LHCN-M2 (cell line): Measurements from ENCODE around the gene PIGT. TPM values are rescaled to one million over a fixed set of nuclear protein-coding genes. Genes with fewer than 3 reads are reported as not detected.

ENCODE experiments used
- DNase-seq: peaks from one replicate; pipeline ENCODE4 v3.0.0-alpha.2; 2012; ENCODE audit warnings: low read depth
- polyA plus RNA-seq: library from polyadenylated mRNA; unstranded; fragments of >200 nt; gene quantifications from one replicate; pipeline ENCODE4 v1.2.1, GENCODE V29; 2012; ENCODE audit warnings: missing spikeins
- total RNA-seq: library from RNA; depleted of rRNA; stranded (reverse); fragments of >200 nt; gene quantifications from 2 replicates; pipeline ENCODE4 v1.2.3, GENCODE V29; 2014; rRNA removed

PIGT gene
- 104 and 118 TPM in 2 replicates for total RNA-seq
- polyA plus RNA-seq, result 94.9 TPM

GRCh38 chr20:45415822-45416637 is at the start of gene PIGT:
Gene PIGT, plus strand, starts transcription at chr20:45416141. Its CDS starts 16 bp downstream, at chr20:45416157.
- peak; percentile 79 for DNase-seq

GRCh38 chr20:45366192-45366591 is 49.7 kb upstream of the PIGT start:
- DNase-seq, result no peak

GRCh38 chr20:45366631-45367030 is 49.3 kb upstream of the PIGT start:
- no peak for DNase-seq

GRCh38 chr20:45367126-45367525 is 48.8 kb upstream of the PIGT start:
- no peak for DNase-seq

GRCh38 chr20:45368221-45368980 is 47.5 kb upstream of the PIGT start:
- DNase-seq, result peak; percentile 58

GRCh38 chr20:45370571-45371160 is 45.3 kb upstream of the PIGT start:
- DNase-seq, result no peak

GRCh38 chr20:45372241-45372640 is 43.7 kb upstream of the PIGT start:
- no peak for DNase-seq

GRCh38 chr20:45372646-45373352 is 43.1 kb upstream of the PIGT start:
- DNase-seq, result peak; percentile 64

- DNase-seq, result peak; percentile 82
Measured at GRCh38 chr20:45373353-45374100, 42.4 kb upstream of the PIGT start.

GRCh38 chr20:45374101-45374467 is 41.9 kb upstream of the PIGT start:
- no peak for DNase-seq

- no peak for DNase-seq
Measured at GRCh38 chr20:45374966-45375365, 41.0 kb upstream of the PIGT start.

- DNase-seq, result no peak
Measured at GRCh38 chr20:45377269-45377668, 38.7 kb upstream of the PIGT start.

GRCh38 chr20:45378191-45378590 is 37.8 kb upstream of the PIGT start, which contains the start of gene TP53TG5:
Gene TP53TG5, minus strand, starts transcription at chr20:45378325. Its CDS starts 89 bp downstream, at chr20:45378236.
- DNase-seq, result no peak

GRCh38 chr20:45387274-45387673 is 28.7 kb upstream of the PIGT start:
- DNase-seq, result no peak

- DNase-seq, result no peak
Measured at GRCh38 chr20:45390931-45391330, 25.0 kb upstream of the PIGT start.

GRCh38 chr20:45391559-45391958 is 24.4 kb upstream of the PIGT start:
- no peak for DNase-seq

- DNase-seq, result no peak
Measured at GRCh38 chr20:45392733-45393132, 23.2 kb upstream of the PIGT start.

- no peak for DNase-seq
Measured at GRCh38 chr20:45394221-45395113, 21.5 kb upstream of the PIGT start.

GRCh38 chr20:45395114-45395415 is 20.9 kb upstream of the PIGT start:
- no peak for DNase-seq

GRCh38 chr20:45399018-45399417 is 16.9 kb upstream of the PIGT start:
- DNase-seq, result no peak
